Endothelial cell of umbilical vein (primary cell): ENCODE measurements around the gene EBF4. TPM values are rescaled to one million over a fixed set of nuclear protein-coding genes. Genes with fewer than 3 reads are reported as not detected.

Source experiments
- BruUV-seq: library from RNA; stranded (reverse); fragments of 400-500 nt; replicated peaks from 2 replicates; lab custom pipeline; 2021; lab: Mats Ljungman, UMichigan
- CTCF ChIA-PET: fragments of 300-600, 350-600 bp; sonication (Branson Sonifier 250); formaldehyde crosslinking; loops from one replicate; lab custom pipeline; 2021; ENCODE audit warnings: antibody characterized with exemption, inconsistent platforms; lab: Charles Lee
- POLR2A ChIA-PET: fragments of 300-600, 350-600 bp; sonication (Branson Sonifier 250); formaldehyde crosslinking; loops from one replicate; lab custom pipeline; 2021; ENCODE audit warnings: antibody characterized with exemption, inconsistent platforms; lab: Charles Lee
- DNase-seq: peaks from one replicate; pipeline ENCODE4 v3.0.0-alpha.2; 2011; ENCODE audit warnings: low read depth, low spot score
- FAIRE-seq: peaks from 2 replicates; lab custom pipeline; 2011; peaks lifted over from hg19 to GRCh38; lab: Jason Lieb, UNC
- H2AFZ ChIP-seq: 2 replicates; pipeline ENCODE4 v1.6.0; 2012; ENCODE audit warnings: low read depth, low read length, control low read depth, inconsistent platforms
- H3K27ac ChIP-seq: 2 replicates; pipeline ENCODE4 v1.5.1; 2011; ENCODE audit warnings: low read depth, mild to moderate bottlenecking, control low read depth, low read length, moderate library complexity; ENCODE audit not compliant: insufficient read depth
- H3K27me3 ChIP-seq, 2 experiments: 2 replicates each; pipeline versions ENCODE4 v1.6.0 to v1.6.1; 2011; ENCODE audit warnings: low read length in 2 of 2, mixed read lengths in 1 of 2; ENCODE audit not compliant: control insufficient read depth in 2 of 2, insufficient read depth in 2 of 2
- H3K36me3 ChIP-seq, 2 experiments: 2 replicates in 1 of 2; 3 replicates in 1 of 2; pipeline ENCODE4 v1.5.1; 2011; ENCODE audit warnings: low read length in 2 of 2, mild to moderate bottlenecking in 1 of 2, moderate library complexity in 1 of 2; ENCODE audit not compliant: control insufficient read depth in 2 of 2, insufficient read depth in 2 of 2; ENCODE audit errors: extremely low read depth in 1 of 2
- H3K4me1 ChIP-seq: 3 replicates; pipeline ENCODE4 v1.5.1; 2011; ENCODE audit warnings: mild to moderate bottlenecking, low read length; ENCODE audit not compliant: control insufficient read depth, insufficient read depth; ENCODE audit errors: extremely low read depth
- H3K4me2 ChIP-seq: 2 replicates; pipeline ENCODE4 v1.6.1; 2011; ENCODE audit warnings: low read length, control low read depth, mixed read lengths; ENCODE audit not compliant: insufficient read depth
- H3K4me3 ChIP-seq, 3 experiments: fragments of 200-600 bp in 1 of 3; sonication (generic), shearing (Covaris generic) in 1 of 3; replicated peaks in 1 of 3; 2 replicates each; pipeline ENCODE4 v1.5.1; 2011 to 2016; ENCODE audit warnings: control low read depth in 3 of 3, low read length in 3 of 3, mild to moderate bottlenecking in 2 of 3, inconsistent platforms in 1 of 3, low read depth in 1 of 3, moderate library complexity in 1 of 3; ENCODE audit not compliant: insufficient read depth in 1 of 3
- H3K79me2 ChIP-seq: 2 replicates; pipeline ENCODE4 v1.6.0; 2012; ENCODE audit warnings: low read length, inconsistent platforms; ENCODE audit not compliant: control insufficient read depth, insufficient read depth
- H3K9ac ChIP-seq: replicated peaks from 2 replicates; pipeline ENCODE3; 2011; ENCODE audit warnings: low read length, control low read depth; ENCODE audit not compliant: insufficient read depth; ENCODE audit errors: extremely low read depth
- H3K9me1 ChIP-seq: replicated peaks from 3 replicates; pipeline ENCODE4 v1.6.0; 2011; ENCODE audit warnings: mild to moderate bottlenecking, low read length; ENCODE audit not compliant: control insufficient read depth, insufficient read depth; ENCODE audit errors: extremely low read depth
- H3K9me3 ChIP-seq: replicated peaks from 2 replicates; pipeline ENCODE4 v1.5.1; 2012; ENCODE audit warnings: low read length, inconsistent platforms; ENCODE audit not compliant: control insufficient read depth, insufficient read depth
- H4K20me1 ChIP-seq: replicated peaks from 2 replicates; pipeline ENCODE3; 2011; ENCODE audit warnings: mild to moderate bottlenecking, low read length; ENCODE audit not compliant: control insufficient read depth, insufficient read depth; ENCODE audit errors: extremely low read depth
- CTCF ChIP-seq, 2 donors: IDR thresholded peaks; 1 replicate in 1 of 2; 2 replicates in 1 of 2; pipeline ENCODE4 v1.5.1; 2011; ENCODE audit warnings: low read length in 2 of 2, mild to moderate bottlenecking in 2 of 2, moderate library complexity in 2 of 2, control low read depth in 1 of 2, inconsistent platforms in 1 of 2, low read depth in 1 of 2; ENCODE audit not compliant: insufficient read depth in 1 of 2; ENCODE audit errors: extremely low read depth in 1 of 2
- EZH2 ChIP-seq: IDR thresholded peaks from 2 replicates; pipeline ENCODE4 v1.6.1; 2012; ENCODE audit warnings: borderline replicate concordance, low read depth, mild to moderate bottlenecking, moderate library complexity, low read length, inconsistent platforms; ENCODE audit not compliant: severe bottlenecking
- FOS ChIP-seq: IDR thresholded peaks from 2 replicates; pipeline ENCODE4 v1.6.1; 2011; ENCODE audit warnings: mild to moderate bottlenecking, low read length, moderate library complexity, borderline replicate concordance; ENCODE audit not compliant: insufficient read depth
- GATA2 ChIP-seq: IDR thresholded peaks from 2 replicates; pipeline ENCODE4 v1.7.0; 2011; ENCODE audit warnings: low read depth, mild to moderate bottlenecking, moderate library complexity, mixed read lengths, low read length; ENCODE audit not compliant: insufficient read length, insufficient read depth
- JUN ChIP-seq: IDR thresholded peaks from 2 replicates; pipeline ENCODE4 v1.6.1; 2011; ENCODE audit warnings: borderline replicate concordance, low read depth; ENCODE audit not compliant: insufficient read length, insufficient read depth
- MAX ChIP-seq: IDR thresholded peaks from 2 replicates; pipeline ENCODE4 v1.6.1; 2011; ENCODE audit not compliant: insufficient read depth, insufficient read length
- MYC ChIP-seq: IDR thresholded peaks from one replicate; pipeline ENCODE4 v1.6.1; 2011; ENCODE audit warnings: mild to moderate bottlenecking, low read depth, low read length
- POLR2A ChIP-seq: IDR thresholded peaks from 2 replicates; pipeline ENCODE4 v1.6.1; 2012; ENCODE audit warnings: low read depth, mild to moderate bottlenecking, control low read depth, low read length
- POLR2AphosphoS5 ChIP-seq: IDR thresholded peaks from 2 replicates; pipeline ENCODE4 v1.6.1; 2012; ENCODE audit warnings: low read depth, mild to moderate bottlenecking, control low read depth, low read length, moderate library complexity; ENCODE audit not compliant: insufficient read depth
- dilution Hi-C: fragments of 300-500 bp; cut with MboI; formaldehyde crosslinking; loops from one replicate; pipeline ENCODE4 v1.15.0; 2019; ENCODE audit warnings: low sequenced_read_pairs; ENCODE audit not compliant: extremely low pct_ligation_motif_present
- intact Hi-C: fragments of 100-400 bp; cut with micrococcal nuclease; formaldehyde crosslinking; loops from one replicate; pipeline ENCODE4 v1.10.0; 2022
- polyA plus RNA-seq, 4 experiments: library from polyadenylated mRNA; depleted of rRNA in 3 of 4; stranded (reverse) in 3 of 4; unstranded in 1 of 4; fragments of >200 nt; gene quantifications; 2 replicates each; pipeline versions ENCODE4 v1.2.1 to v1.2.3, GENCODE V29; 2011 to 2012; ENCODE audit warnings: missing spikeins in 1 of 4
- total RNA-seq: library from RNA; stranded (reverse); gene quantifications from 2 replicates; pipeline ENCODE4 v1.2.3, GENCODE V29; 2021

Gene EBF4
- total and polyA plus RNA-seq, 2 donors (not counting 3 experiments of a cell fraction or from before 2014, with no cell fraction given): 2.7 to 3.4 TPM

- Histone ChIP-seq H4K20me1 (no peaks in the 10 kb centered on the region), H3K27me3 (peaks cover 4 to 13% of the 10 kb centered on the region in 2 experiments), H3K4me1 (no peaks in the 10 kb centered on the region), H3K79me2 (no peaks in the 10 kb centered on the region), H2AFZ (no peak overlapping the region), H3K9me1 (no peaks in the 10 kb centered on the region), H3K9ac (no peak overlapping the region), H3K9me3 (no peaks in the 10 kb centered on the region), H3K36me3 (no peaks in the 10 kb centered on the region), H3K4me2 (no peak overlapping the region), H3K4me3 (no peak overlapping the region), H3K27ac (no peak overlapping the region)
- DNase-seq (no peak), FAIRE-seq (no peak)
- intact Hi-C loops: no loop called here
- POLR2A ChIA-PET: interaction anchor here (0.9 kb wide), 1 partner anchor 16 kb away, joined by 3 read pairs; the partner anchor contains the start of gene EBF4
- BruUV-seq: no TSS peak
- TF ChIP-seq POLR2A (no peak), CTCF (IDR thresholded peaks at IDR 0.05; ENCODE audit: extremely low read depth in 1 of 2, insufficient read depth in 1 of 2, low read depth in 1 of 2, low read length in 2 of 2) (no peak), MYC (no peak), FOS (no peak), GATA2 (no peak), JUN (no peak), MAX (no peak), EZH2 (no peak), POLR2AphosphoS5 (no peak)
- CTCF ChIA-PET: interaction anchor here (1.1 kb wide), 1 partner anchor 9 kb away, joined by 3 read pairs; no protein-coding TSS in a partner anchor
- dilution Hi-C loops: no loop called here
Measured at GRCh38 chr20:2708073-2708415, 15.5 kb downstream of the EBF4 start.
